ENCODE measurements around the gene DEPDC7.

DNA sequence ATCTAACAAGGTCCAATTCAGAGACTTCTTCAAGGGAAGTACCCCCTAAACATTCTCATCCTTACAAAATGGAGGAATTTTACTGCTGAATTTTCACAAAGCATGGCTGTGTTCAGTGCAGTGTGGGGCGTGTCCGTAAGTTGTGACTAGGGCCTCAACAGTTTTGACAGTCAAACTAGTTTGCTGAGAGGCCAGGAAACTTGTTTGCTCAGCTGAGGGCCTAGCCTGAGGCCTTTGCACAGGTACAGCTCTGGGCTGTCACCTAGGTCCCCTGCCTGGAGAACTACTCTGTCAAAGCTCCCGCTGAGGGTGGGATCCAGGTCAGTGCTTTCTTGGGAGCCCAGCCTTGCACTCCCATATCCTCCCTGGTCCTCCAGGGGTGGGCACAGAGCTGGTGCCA is 51.6 kb downstream of the DEPDC7 start:
- TF ChIP-seq, protein P1, sequence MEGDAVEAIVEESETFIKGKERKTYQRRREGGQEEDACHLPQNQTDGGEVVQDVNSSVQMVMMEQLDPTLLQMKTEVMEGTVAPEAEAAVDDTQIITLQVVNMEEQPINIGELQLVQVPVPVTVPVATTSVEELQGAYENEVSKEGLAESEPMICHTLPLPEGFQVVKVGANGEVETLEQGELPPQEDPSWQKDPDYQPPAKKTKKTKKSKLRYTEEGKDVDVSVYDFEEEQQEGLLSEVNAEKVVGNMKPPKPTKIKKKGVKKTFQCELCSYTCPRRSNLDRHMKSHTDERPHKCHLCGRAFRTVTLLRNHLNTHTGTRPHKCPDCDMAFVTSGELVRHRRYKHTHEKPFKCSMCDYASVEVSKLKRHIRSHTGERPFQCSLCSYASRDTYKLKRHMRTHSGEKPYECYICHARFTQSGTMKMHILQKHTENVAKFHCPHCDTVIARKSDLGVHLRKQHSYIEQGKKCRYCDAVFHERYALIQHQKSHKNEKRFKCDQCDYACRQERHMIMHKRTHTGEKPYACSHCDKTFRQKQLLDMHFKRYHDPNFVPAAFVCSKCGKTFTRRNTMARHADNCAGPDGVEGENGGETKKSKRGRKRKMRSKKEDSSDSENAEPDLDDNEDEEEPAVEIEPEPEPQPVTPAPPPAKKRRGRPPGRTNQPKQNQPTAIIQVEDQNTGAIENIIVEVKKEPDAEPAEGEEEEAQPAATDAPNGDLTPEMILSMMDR (IDR thresholded peaks at IDR 0.05; ENCODE audit: low read depth, low read length) = no peak
- TF ChIP-seq POLR2A (IDR thresholded peaks at IDR 0.05; ENCODE audit: extremely low read depth, insufficient read length) = no peak

Data from NB4 (cell line).